Measurements from ENCODE around the gene ESRRG.

The ESRRG gene

GRCh38 chr1:216499581-216500272, 223.5 kb downstream of the ESRRG start:
- DNase-seq, result no peak

GRCh38 chr1:216498277-216498676, 225.0 kb downstream of the ESRRG start:
- no peak for DNase-seq

GRCh38 chr1:216485042-216485441, 238.2 kb downstream of the ESRRG start:
- DNase-seq, result no peak

- DNase-seq, result no peak
These were observed 239.4 kb downstream of the ESRRG start for GRCh38 chr1:216483672-216484401.

GRCh38 chr1:216482620-216483019, 240.6 kb downstream of the ESRRG start:
- DNase-seq, result no peak

GRCh38 chr1:216478238-216478637, 245.0 kb downstream of the ESRRG start:
- no peak for DNase-seq

- DNase-seq, result no peak
These were observed 246.9 kb downstream of the ESRRG start for GRCh38 chr1:216476341-216476740.

GRCh38 chr1:216475659-216476276, 247.5 kb downstream of the ESRRG start:
- DNase-seq, result no peak

GRCh38 chr1:216466162-216466801, 256.9 kb downstream of the ESRRG start:
- DNase-seq, result no peak

GRCh38 chr1:216464489-216464888, 258.7 kb downstream of the ESRRG start:
- no peak for DNase-seq

- DNase-seq, result no peak
These were observed 261.0 kb downstream of the ESRRG start for GRCh38 chr1:216462066-216462775.

- DNase-seq, result no peak
These were observed 261.8 kb downstream of the ESRRG start for GRCh38 chr1:216461466-216461865.

GRCh38 chr1:216459651-216460207, 263.5 kb downstream of the ESRRG start:
- no peak for DNase-seq

- DNase-seq, result no peak
These were observed 264.4 kb downstream of the ESRRG start for GRCh38 chr1:216458812-216459211.

GRCh38 chr1:216457356-216457755, 265.9 kb downstream of the ESRRG start:
- no peak for DNase-seq

GRCh38 chr1:216456682-216457081, 266.5 kb downstream of the ESRRG start:
- no peak for DNase-seq

- no peak for DNase-seq
These were observed 269.5 kb downstream of the ESRRG start for GRCh38 chr1:216453777-216454176.

Measured in NCI-H2029 (cell line).